ENCODE data around the gene NDUFB10.

NDUFB10 gene

GRCh38 chr16:2004795-2005517, 45.6 kb downstream of the NDUFB10 start:
- DNase-seq = no peak

GRCh38 chr16:2005646-2006045, 46.3 kb downstream of the NDUFB10 start:
- no peak for DNase-seq

- no peak for DNase-seq
These were observed 47.0 kb downstream of the NDUFB10 start for GRCh38 chr16:2006317-2006716.

- no peak for DNase-seq
These were observed 47.9 kb downstream of the NDUFB10 start for GRCh38 chr16:2007081-2007836.

GRCh38 chr16:2008009-2008526, 48.7 kb downstream of the NDUFB10 start:
- no peak for DNase-seq

GRCh38 chr16:2008631-2009163, 49.4 kb downstream of the NDUFB10 start:
- no peak for DNase-seq

- DNase-seq = no peak
These were observed 49.9 kb downstream of the NDUFB10 start for GRCh38 chr16:2009164-2009711.

GRCh38 chr16:2009791-2010510, 50.6 kb downstream of the NDUFB10 start, which contains the start of gene ZNF598:
TSS of gene ZNF598 (minus strand) at chr16:2009821.
- no peak for DNase-seq

All from NCI-H2081 treated with DMSO at 0.1 percent for 48 hours (cell line).